Neural progenitor cell (in vitro differentiated cells): ENCODE measurements around the gene SPATA24. TPM values are rescaled to one million over a fixed set of nuclear protein-coding genes. Genes with fewer than 3 reads are reported as not detected.
A peak's percentile ranks its signal among the peaks of the same experiment; 100 is the strongest.
"Not testable (repeated sequence)": the region's sequence is repeated elsewhere in the genome, so short reads cannot be mapped to it uniquely, and the experiment has no call there.

Experiments used
- DNase-seq: peaks from one replicate; pipeline ENCODE4 v3.0.0-alpha.2; 2016; ENCODE audit warnings: low spot score
- H2AFZ ChIP-seq: fragments of 200-600 bp; sonication (generic); replicated peaks from 2 replicates; pipeline ENCODE4 v1.6.1; 2016; ENCODE audit warnings: antibody characterized with exemption
- H3F3A ChIP-seq: fragments of 200-600 bp; sonication (generic); 2 replicates; pipeline ENCODE4 v1.6.1; 2016; ENCODE audit warnings: antibody characterized with exemption, low read depth
- H3K27ac ChIP-seq: fragments of 200-600 bp; sonication (generic); 2 replicates; pipeline ENCODE4 v1.5.1; 2016; ENCODE audit warnings: mild to moderate bottlenecking
- H3K27me3 ChIP-seq: fragments of 200-600 bp; sonication (generic); 2 replicates; pipeline ENCODE4 v1.6.1; 2016; ENCODE audit warnings: mild to moderate bottlenecking, moderate library complexity
- H3K36me3 ChIP-seq: fragments of 200-600 bp; sonication (generic); 2 replicates; pipeline ENCODE4 v1.5.1; 2016
- H3K4me1 ChIP-seq: fragments of 200-600 bp; sonication (generic); 2 replicates; pipeline ENCODE4 v1.6.1; 2016; ENCODE audit warnings: mixed run types
- H3K4me2 ChIP-seq: fragments of 200-600 bp; sonication (generic); 2 replicates; pipeline ENCODE4 v1.6.1; 2016
- H3K4me3 ChIP-seq: fragments of 200-600 bp; sonication (generic); 2 replicates; pipeline ENCODE4 v1.5.1; 2016
- H3K79me2 ChIP-seq: fragments of 200-600 bp; sonication (generic); 2 replicates; pipeline ENCODE4 v1.6.1; 2016; ENCODE audit warnings: low read depth
- H3K9ac ChIP-seq: fragments of 200-600 bp; sonication (generic); 2 replicates; pipeline ENCODE4 v1.6.1; 2016
- H3K9me3 ChIP-seq: fragments of 200-600 bp; sonication (generic); 2 replicates; pipeline ENCODE4 v1.5.1; 2016; ENCODE audit warnings: low read depth
- H4K20me1 ChIP-seq: fragments of 200-600 bp; sonication (generic); 2 replicates; pipeline ENCODE4 v1.6.1; 2016; ENCODE audit warnings: low read depth
- H3K27ac Mint-ChIP-seq: 3 replicates; pipeline ENCODE4 v1.8.0; 2021; ENCODE audit warnings: mixed read lengths
- H3K27me3 Mint-ChIP-seq: 2 replicates; pipeline ENCODE4 v1.8.0; 2022; ENCODE audit warnings: low read depth, mild to moderate bottlenecking, inconsistent platforms, moderate library complexity, mixed read lengths; ENCODE audit not compliant: insufficient read depth
- H3K36me3 Mint-ChIP-seq: 3 replicates; pipeline ENCODE4 v1.8.0; 2021; ENCODE audit warnings: mixed read lengths
- H3K4me1 Mint-ChIP-seq: 3 replicates; pipeline ENCODE4 v1.8.0; 2021; ENCODE audit warnings: mixed read lengths
- H3K4me3 Mint-ChIP-seq: 3 replicates; pipeline ENCODE4 v1.8.0; 2021; ENCODE audit warnings: mild to moderate bottlenecking, moderate library complexity, mixed read lengths
- H3K9me3 Mint-ChIP-seq: 3 replicates; pipeline ENCODE4 v1.8.0; 2020; ENCODE audit warnings: mixed read lengths
- CTCF ChIP-seq: fragments of 200-600 bp; sonication (generic); IDR thresholded peaks from 2 replicates; pipeline ENCODE4 v1.5.1; 2017; ENCODE audit warnings: antibody characterized with exemption, mild to moderate bottlenecking
- EZH2 ChIP-seq: fragments of 200-600 bp; sonication (generic); IDR thresholded peaks from 2 replicates; pipeline ENCODE4 v1.6.1; 2017; ENCODE audit warnings: antibody characterized with exemption, mild to moderate bottlenecking, moderate library complexity
- EZH2phosphoT487 ChIP-seq: fragments of 200-600 bp; sonication (generic); IDR thresholded peaks from 2 replicates; pipeline ENCODE4 v1.6.1; 2017; ENCODE audit warnings: antibody characterized with exemption
- total RNA-seq: library from RNA; depleted of rRNA; stranded (reverse); fragments of >200 nt; gene quantifications from 2 replicates; pipeline ENCODE4 v1.2.3, GENCODE V29; 2015; ENCODE audit warnings: low replicate concordance

Gene SPATA24
- total RNA-seq, 1 donor from 2014 or later, result 15.2 TPM

DNA sequence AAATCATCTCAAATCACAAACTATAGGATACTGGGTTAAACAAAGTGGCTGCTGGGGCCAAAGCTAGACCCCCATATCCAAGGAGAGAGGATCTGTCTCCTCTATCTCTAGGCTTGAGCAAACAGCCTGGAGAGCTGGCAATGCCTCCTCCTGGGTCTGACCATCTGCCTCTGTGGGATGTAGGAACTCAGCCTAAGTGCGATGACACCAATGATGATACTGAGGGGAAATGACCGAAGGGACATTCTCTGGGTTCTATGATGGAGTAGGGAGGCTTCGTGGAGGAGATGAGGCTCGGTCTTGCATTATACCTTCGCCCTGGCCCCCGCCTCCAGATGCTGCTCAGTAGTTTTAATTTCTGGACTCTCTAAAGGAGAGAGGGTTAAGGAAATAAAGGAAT lies 9.3 kb upstream of the SPATA24 start:
- no peak for DNase-seq
- no peaks in the 10 kb centered on the region for H3K79me2 ChIP-seq
- H3K27ac Mint-ChIP-seq, result no peak overlapping the region
- H3K9me3 ChIP-seq, result no peaks in the 10 kb centered on the region
- peaks cover 7% of the 10 kb centered on the region for H3K36me3 Mint-ChIP-seq
- H3K9me3 Mint-ChIP-seq, result no peaks in the 10 kb centered on the region
- H3F3A ChIP-seq, result peaks cover 11% of the 10 kb centered on the region
- H3K27me3 Mint-ChIP-seq, result no peaks in the 10 kb centered on the region
- TF ChIP-seq CTCF (no peak), EZH2 (no peak), EZH2phosphoT487 (no peak)
- H3K4me3 ChIP-seq, result no peak overlapping the region
- no peak overlapping the region for H3K4me2 ChIP-seq
- no peaks in the 10 kb centered on the region for H3K36me3 ChIP-seq
- H4K20me1 ChIP-seq, result no peaks in the 10 kb centered on the region
- no peaks in the 10 kb centered on the region for H3K4me1 Mint-ChIP-seq
- no peak overlapping the region for H3K9ac ChIP-seq
- H3K4me1 ChIP-seq, result peaks cover under 1% of the 10 kb centered on the region
- H3K4me3 Mint-ChIP-seq, result no peak overlapping the region
- H3K27me3 ChIP-seq, result no peaks in the 10 kb centered on the region
- H3K27ac ChIP-seq, result no peak overlapping the region
- no peak overlapping the region for H2AFZ ChIP-seq

DNA sequence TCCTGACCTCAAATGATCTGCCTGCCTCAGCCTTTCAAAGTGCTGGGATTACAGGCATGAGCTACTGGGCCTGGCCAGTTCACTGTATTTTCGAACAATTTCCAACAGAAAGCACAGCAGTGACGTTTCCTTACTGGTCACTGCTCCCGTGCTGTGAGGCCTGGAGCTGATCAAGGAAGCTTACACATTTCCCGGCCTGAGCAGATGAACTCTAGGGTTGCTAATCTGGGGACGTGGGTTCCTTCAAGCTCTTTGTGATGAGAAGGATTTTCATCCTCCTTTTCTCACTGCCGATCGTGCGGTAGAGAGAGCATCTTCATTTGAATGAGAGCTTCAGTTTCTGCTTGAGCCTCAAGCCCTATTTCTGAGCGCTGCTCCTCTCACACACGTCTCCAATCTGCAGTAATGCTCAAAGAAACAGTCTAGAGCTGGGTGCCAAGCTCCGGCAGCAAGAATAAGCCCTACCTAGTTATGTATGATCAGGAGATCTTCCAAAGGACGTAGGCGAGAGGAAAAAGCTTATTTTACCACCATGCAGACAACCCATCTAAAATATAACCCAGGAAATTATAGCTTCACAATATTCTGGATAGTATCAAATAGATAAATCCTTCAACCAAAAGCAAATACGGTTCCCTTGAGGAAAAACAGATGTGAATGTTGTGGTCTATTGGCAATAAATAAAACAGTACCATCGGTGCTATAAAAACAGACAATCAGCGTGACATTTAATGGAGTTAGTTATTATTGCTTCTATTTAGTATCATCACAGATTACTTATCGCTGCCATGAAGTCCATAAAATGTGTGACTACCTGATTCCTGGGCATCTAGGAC lies 7.3 kb upstream of the SPATA24 start:
- no peaks in the 10 kb centered on the region for H3K4me1 ChIP-seq
- DNase-seq, result no peak
- no peak overlapping the region for H3K27ac ChIP-seq
- no peak overlapping the region for H3K4me3 Mint-ChIP-seq
- peak overlapping the region; percentile 32 for H3K9ac ChIP-seq
- no peak overlapping the region for H3K4me3 ChIP-seq
- H3K27me3 Mint-ChIP-seq, result no peaks in the 10 kb centered on the region
- TF ChIP-seq EZH2phosphoT487 (no peak), EZH2 (no peak), CTCF (no peak)
- no peak overlapping the region for H3K4me2 ChIP-seq
- no peaks in the 10 kb centered on the region for H3K79me2 ChIP-seq
- no peaks in the 10 kb centered on the region for H4K20me1 ChIP-seq
- no peak overlapping the region for H3K27ac Mint-ChIP-seq
- H3K36me3 ChIP-seq, result no peaks in the 10 kb centered on the region
- H3F3A ChIP-seq, result peaks cover 7% of the 10 kb centered on the region
- no peaks in the 10 kb centered on the region for H3K27me3 ChIP-seq
- H3K4me1 Mint-ChIP-seq, result no peaks in the 10 kb centered on the region
- H3K36me3 Mint-ChIP-seq, result peaks cover 7% of the 10 kb centered on the region
- no peak overlapping the region for H2AFZ ChIP-seq
- H3K9me3 ChIP-seq, result no peaks in the 10 kb centered on the region
- no peaks in the 10 kb centered on the region for H3K9me3 Mint-ChIP-seq

DNA sequence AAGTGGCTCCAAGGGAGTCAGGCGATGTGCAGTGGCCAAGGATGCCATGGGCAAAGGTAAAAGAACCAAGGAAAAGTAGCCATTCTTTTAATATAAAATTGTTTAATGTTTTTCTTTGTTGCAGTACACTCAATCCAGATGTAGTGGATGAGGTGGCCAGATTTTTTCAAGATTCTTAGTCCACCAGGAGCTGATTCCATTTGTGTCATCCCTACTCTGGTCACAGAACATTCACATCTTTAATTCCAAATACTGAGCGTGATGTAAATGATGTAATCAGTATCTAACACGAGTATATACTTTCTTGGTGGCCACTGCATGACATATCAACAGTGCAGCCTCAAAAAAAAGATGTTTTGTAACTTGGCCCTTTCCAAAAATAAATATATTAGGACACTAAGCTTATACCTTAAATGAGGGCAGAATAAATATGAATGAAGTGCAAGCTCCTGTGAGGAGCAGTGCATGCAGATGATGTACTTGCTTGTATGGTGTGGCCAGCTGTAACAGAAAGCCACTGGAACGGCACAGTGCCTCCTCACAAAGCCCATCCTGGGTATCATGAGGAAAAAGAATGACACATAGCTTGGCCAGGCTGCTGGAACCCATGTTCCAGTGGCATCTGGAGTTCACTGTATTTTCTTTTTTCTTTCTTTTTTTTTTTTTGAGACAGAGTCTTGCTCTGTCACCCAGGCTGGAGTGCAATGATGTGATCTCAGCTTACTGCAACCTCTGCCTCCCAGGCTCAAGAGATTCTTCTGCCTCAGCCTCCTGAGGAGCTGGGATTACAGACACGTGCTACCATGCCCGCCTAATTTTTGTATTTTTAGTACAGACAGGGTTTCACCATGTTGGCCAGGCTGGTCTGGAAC lies 6.5 kb upstream of the SPATA24 start:
- peaks cover 3% of the 10 kb centered on the region for H3K4me1 Mint-ChIP-seq
- H3K4me3 ChIP-seq, result no peak overlapping the region
- H3K27me3 ChIP-seq, result no peaks in the 10 kb centered on the region
- H3K9me3 ChIP-seq, result no peaks in the 10 kb centered on the region
- no peak overlapping the region for H2AFZ ChIP-seq
- no peak for TF ChIP-seq CTCF
- TF ChIP-seq EZH2phosphoT487, result no peak
- no peak for TF ChIP-seq EZH2
- H3K4me1 ChIP-seq, result no peaks in the 10 kb centered on the region
- H3K36me3 Mint-ChIP-seq, result peaks cover 7% of the 10 kb centered on the region
- no peak overlapping the region for H3K27ac ChIP-seq
- H3K27me3 Mint-ChIP-seq, result no peaks in the 10 kb centered on the region
- H3K27ac Mint-ChIP-seq, result no peak overlapping the region
- peak overlapping the region; percentile 32 for H3K9ac ChIP-seq
- H3K36me3 ChIP-seq, result no peaks in the 10 kb centered on the region
- H3K4me2 ChIP-seq, result no peak overlapping the region
- DNase-seq, result no peak
- H3K79me2 ChIP-seq, result no peaks in the 10 kb centered on the region
- H3F3A ChIP-seq, result peaks cover 7% of the 10 kb centered on the region
- H3K4me3 Mint-ChIP-seq, result no peak overlapping the region
- no peaks in the 10 kb centered on the region for H4K20me1 ChIP-seq
- no peaks in the 10 kb centered on the region for H3K9me3 Mint-ChIP-seq

DNA sequence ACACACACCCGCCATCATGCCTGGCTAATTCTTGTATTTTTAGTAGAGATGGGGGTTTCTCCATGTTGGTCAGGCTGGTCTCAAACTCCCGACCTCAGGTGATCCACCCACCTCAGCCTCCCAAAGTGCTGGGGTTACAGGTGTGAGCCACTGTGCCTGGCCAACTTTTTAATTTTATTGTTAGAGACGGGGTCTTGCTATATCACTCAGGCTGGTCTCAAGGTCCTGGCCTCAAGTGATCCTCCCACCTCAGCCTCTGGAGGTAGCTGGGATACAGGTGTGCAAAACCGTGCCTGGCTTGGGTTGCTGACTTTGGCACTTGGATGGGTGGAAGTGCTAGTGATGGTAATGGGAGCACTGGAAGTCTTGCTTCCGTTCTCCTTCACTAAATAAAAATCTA lies 5.2 kb upstream of the SPATA24 start:
- not testable (repeated sequence) for H3K9me3 ChIP-seq, H3K4me3 ChIP-seq, H3K79me2 ChIP-seq, H3K4me3 Mint-ChIP-seq, H3K36me3 Mint-ChIP-seq, H3K9ac ChIP-seq, H3K4me1 ChIP-seq, H3K9me3 Mint-ChIP-seq, H3K27me3 Mint-ChIP-seq, H3K27ac ChIP-seq, H3K27me3 ChIP-seq, H3K27ac Mint-ChIP-seq, DNase-seq, H4K20me1 ChIP-seq, H3K36me3 ChIP-seq, H3K4me2 ChIP-seq, H2AFZ ChIP-seq
- peaks cover 14% of the 10 kb centered on the region for H3F3A ChIP-seq
- H3K4me1 Mint-ChIP-seq, result peaks cover 12% of the 10 kb centered on the region
